ENCODE measurements around the gene C10orf95. TPM values are rescaled to one million over a fixed set of nuclear protein-coding genes. Genes with fewer than 3 reads are reported as not detected.
"Not testable (repeated sequence)": the region's sequence is repeated elsewhere in the genome, so short reads cannot be mapped to it uniquely, and the experiment has no call there.

C10orf95 gene, protein sequence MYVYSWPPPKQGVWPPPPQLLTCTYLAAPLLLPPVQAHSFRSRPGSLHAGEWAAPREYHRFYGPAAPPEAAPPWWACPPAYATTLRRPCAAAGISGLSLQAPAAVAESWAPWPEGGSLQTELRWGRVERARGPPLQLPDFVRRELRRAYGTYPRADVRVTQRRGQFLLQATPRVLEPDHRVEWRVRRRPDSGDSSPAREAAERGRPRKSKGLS
- 0.18 TPM for total RNA-seq (ENCODE audit: unreplicated experiment)
- long read RNA-seq, result 0 reads

DNA sequence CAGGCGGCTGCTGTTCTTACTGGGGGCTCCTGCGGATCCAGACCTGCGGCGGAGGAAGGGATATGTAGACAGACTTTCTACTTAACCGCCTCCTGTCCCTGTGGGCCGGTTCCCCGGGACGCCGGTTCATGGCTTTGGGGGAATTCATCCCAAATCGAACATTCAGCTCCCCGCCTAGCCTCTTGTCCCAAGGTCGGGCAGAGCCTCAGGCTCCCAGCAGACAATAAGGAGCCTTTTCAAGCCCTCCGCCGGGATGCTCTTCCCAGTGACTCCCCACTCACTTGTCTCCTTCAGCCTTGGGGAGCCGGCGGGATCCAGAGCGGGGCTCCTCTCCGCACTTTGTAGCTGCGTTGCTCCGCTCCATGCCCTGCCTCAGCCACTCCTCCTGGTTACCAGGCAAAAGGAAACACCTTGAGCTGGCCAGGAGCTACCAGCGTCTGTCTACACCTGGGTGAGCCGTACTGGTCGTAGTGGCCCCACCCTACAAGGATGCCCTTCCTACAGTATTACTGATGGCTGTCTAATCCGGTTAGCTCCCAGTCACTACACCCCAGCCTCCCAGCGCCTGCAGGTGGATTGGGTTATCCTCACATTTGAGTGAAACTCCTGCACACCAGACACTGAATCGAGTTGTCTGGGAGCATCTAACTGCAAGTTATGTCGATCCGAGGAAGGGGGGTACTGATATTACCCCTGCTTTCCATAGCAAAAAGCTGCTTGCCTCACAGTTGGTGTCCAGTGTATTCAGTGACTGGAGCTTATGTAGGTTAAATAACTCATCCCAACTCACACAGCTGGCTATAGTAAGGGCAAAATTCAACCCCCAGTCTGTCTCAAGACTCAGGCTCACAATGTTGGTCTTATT lies at the start of gene C10orf95:
Gene C10orf95 (minus strand): TSS at position 439 of the 865 bp plus-strand sequence. CDS start 450 bp downstream, outside the sequence.
- TF ChIP-seq CTCF (IDR thresholded peaks at IDR 0.05; ENCODE audit: unreplicated experiment), result no peak
- H3K36me3 Mint-ChIP-seq (ENCODE audit: low read depth, unreplicated experiment), result peaks cover 4% of the 10 kb centered on the region
- peaks cover 11% of the 10 kb centered on the region for H3K4me1 Mint-ChIP-seq (ENCODE audit: unreplicated experiment)
- H3K27me3 Mint-ChIP-seq (ENCODE audit: unreplicated experiment), result peaks cover 3% of the 10 kb centered on the region
- H3K27ac Mint-ChIP-seq (ENCODE audit: unreplicated experiment), result no peak within 1 kb of the TSS
- peak within 1 kb of the TSS; percentile 85 for H3K4me3 Mint-ChIP-seq (ENCODE audit: unreplicated experiment)
- H3K9me3 Mint-ChIP-seq (ENCODE audit: unreplicated experiment), result no peaks in the 10 kb centered on the region
- DNase-seq (ENCODE audit: low spot score), result no peak

DNA sequence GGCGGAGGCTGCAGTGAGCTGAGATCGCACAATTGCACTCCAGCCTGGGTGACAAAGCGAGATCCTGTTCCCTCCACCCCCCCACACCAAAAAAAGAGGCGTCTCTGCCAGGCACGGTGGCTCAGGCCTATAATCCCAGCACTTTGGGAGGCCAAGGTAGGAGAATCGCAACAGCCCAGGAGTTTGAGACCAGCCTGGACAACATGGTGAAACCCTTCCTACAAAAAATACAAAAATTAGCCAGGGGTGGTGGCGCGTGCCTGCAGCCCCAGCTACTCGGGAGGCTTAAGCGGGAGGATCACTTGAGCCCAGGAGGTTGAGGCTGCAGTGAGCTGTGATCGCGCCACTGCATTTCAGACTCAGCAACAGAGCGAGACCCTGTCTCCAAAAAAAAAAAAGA lies 49.3 kb upstream of the C10orf95 start:
- H3K4me3 Mint-ChIP-seq (ENCODE audit: unreplicated experiment); H3K27ac Mint-ChIP-seq (ENCODE audit: unreplicated experiment); H3K36me3 Mint-ChIP-seq (ENCODE audit: low read depth, unreplicated experiment); H3K9me3 Mint-ChIP-seq (ENCODE audit: unreplicated experiment); DNase-seq (ENCODE audit: low spot score); H3K27me3 Mint-ChIP-seq (ENCODE audit: unreplicated experiment): not testable (repeated sequence)
- H3K4me1 Mint-ChIP-seq (ENCODE audit: unreplicated experiment), result peaks cover 20% of the 10 kb centered on the region

GRCh38 chr10:102499356-102499755 lies 48.0 kb upstream of the C10orf95 start:
- Mint-ChIP-seq H3K4me1 (ENCODE audit: unreplicated experiment) (peaks cover 7% of the 10 kb centered on the region), H3K27ac (ENCODE audit: unreplicated experiment) (peak overlapping the region; percentile 19), H3K9me3 (ENCODE audit: unreplicated experiment) (no peaks in the 10 kb centered on the region), H3K4me3 (ENCODE audit: unreplicated experiment) (no peak overlapping the region), H3K27me3 (ENCODE audit: unreplicated experiment) (peaks cover 2% of the 10 kb centered on the region), H3K36me3 (ENCODE audit: low read depth, unreplicated experiment) (no peaks in the 10 kb centered on the region)
- no peak for DNase-seq (ENCODE audit: low spot score)
- TF ChIP-seq CTCF (IDR thresholded peaks at IDR 0.05; ENCODE audit: unreplicated experiment), result no peak

DNA sequence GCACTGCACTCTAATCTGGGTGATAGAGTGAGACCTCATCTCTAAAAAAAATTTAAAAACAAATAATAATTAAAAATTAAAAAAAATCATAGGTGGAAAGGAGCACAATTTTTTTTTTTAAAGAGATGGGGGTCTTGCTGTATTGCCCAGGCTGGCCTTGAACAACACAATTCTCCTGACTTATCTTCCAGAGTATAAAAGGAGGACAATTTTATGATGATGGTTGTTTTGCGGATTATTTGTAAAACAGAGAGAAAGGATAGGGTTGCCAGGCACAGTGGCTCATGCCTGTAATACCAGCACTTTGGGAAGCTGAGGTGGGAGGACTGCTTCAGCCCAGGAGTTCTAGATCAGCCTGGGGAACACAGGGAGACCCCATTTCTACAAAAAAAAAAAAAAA lies 46.2 kb upstream of the C10orf95 start:
- Mint-ChIP-seq H3K9me3 (ENCODE audit: unreplicated experiment) (no peaks in the 10 kb centered on the region), H3K4me3 (ENCODE audit: unreplicated experiment) (no peak overlapping the region), H3K36me3 (ENCODE audit: low read depth, unreplicated experiment) (no peaks in the 10 kb centered on the region), H3K4me1 (ENCODE audit: unreplicated experiment) (peaks cover 5% of the 10 kb centered on the region), H3K27ac (ENCODE audit: unreplicated experiment) (peak overlapping the region; percentile 52), H3K27me3 (ENCODE audit: unreplicated experiment) (peaks cover 2% of the 10 kb centered on the region)
- TF ChIP-seq CTCF (IDR thresholded peaks at IDR 0.05; ENCODE audit: unreplicated experiment), result no peak
- DNase-seq (ENCODE audit: low spot score), result no peak

GRCh38 chr10:102493771-102494170 lies 42.4 kb upstream of the C10orf95 start:
- Mint-ChIP-seq H3K9me3 (ENCODE audit: unreplicated experiment) (no peaks in the 10 kb centered on the region), H3K4me1 (ENCODE audit: unreplicated experiment) (peaks cover 4% of the 10 kb centered on the region), H3K27me3 (ENCODE audit: unreplicated experiment) (peaks cover 4% of the 10 kb centered on the region), H3K36me3 (ENCODE audit: low read depth, unreplicated experiment) (peaks cover 4% of the 10 kb centered on the region), H3K27ac (ENCODE audit: unreplicated experiment) (no peak overlapping the region), H3K4me3 (ENCODE audit: unreplicated experiment) (no peak overlapping the region)
- TF ChIP-seq CTCF (IDR thresholded peaks at IDR 0.05; ENCODE audit: unreplicated experiment), result no peak
- no peak for DNase-seq (ENCODE audit: low spot score)
